Omental fat pad (tissue), 4 donors: ENCODE results near the gene PBXIP1. TPM values are rescaled to one million over a fixed set of nuclear protein-coding genes. Genes with fewer than 3 reads are reported as not detected.

Experiments used
- ATAC-seq: fragments of 150-250 bp; one replicate; pipeline ENCODE4 v1.9.1; 2016; ENCODE audit warnings: mild to moderate bottlenecking, moderate library complexity; ENCODE audit not compliant: low FRiP score
- DNase-seq: peaks from one replicate; pipeline ENCODE4 v3.0.0-alpha.2; 2019; ENCODE audit warnings: low spot score
- total RNA-seq, 4 donors: library from RNA; depleted of rRNA; stranded (reverse); fragments of >200 nt; gene quantifications; one replicate each; pipeline ENCODE4 v1.1.0, GENCODE V29; 2016
- TF ChIP-seq, protein P1 (sequence below), 3 donors: fragments of 450-650 bp; IDR thresholded peaks; one replicate each; pipeline ENCODE4 v1.5.1; 2016 to 2017; ENCODE audit warnings: antibody characterized with exemption in 3 of 3, mild to moderate bottlenecking in 3 of 3, moderate library complexity in 2 of 3

PBXIP1 gene
- total RNA-seq, 4 donors from 2014 or later: 65.0 to 93.7 (median 82.0) TPM

DNA sequence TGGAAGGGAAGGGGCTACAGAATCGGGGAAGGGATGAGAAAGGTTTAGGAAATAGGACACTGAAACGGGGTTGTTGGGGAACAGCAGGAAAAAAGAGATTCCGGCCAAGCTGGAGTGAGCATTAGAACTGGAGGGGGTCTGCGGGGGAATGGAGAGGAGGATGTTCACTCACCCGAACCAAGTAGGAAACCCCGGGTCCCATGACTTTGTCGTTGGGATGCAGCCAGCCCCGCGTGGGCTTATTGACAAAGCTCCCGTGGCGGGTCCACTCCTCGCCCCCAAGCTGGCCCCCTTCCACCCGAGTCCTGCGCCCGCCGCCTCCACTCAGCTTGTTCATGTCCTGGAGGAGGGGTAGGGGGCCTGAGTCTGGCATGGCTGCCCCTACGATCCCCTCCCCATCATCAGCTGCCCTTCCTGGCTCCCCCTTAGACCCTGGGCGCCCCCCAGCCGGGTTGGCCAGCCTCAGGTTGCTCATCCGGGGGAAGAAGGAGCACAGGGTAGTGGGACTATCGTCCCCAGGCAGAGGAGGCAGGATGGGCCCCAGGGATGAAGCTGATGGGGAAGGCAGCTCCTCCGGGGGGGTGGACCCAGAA, 14.1 kb upstream of the PBXIP1 start:
- ATAC-seq (no peak), DNase-seq (no peak)
- TF ChIP-seq, protein P1, sequence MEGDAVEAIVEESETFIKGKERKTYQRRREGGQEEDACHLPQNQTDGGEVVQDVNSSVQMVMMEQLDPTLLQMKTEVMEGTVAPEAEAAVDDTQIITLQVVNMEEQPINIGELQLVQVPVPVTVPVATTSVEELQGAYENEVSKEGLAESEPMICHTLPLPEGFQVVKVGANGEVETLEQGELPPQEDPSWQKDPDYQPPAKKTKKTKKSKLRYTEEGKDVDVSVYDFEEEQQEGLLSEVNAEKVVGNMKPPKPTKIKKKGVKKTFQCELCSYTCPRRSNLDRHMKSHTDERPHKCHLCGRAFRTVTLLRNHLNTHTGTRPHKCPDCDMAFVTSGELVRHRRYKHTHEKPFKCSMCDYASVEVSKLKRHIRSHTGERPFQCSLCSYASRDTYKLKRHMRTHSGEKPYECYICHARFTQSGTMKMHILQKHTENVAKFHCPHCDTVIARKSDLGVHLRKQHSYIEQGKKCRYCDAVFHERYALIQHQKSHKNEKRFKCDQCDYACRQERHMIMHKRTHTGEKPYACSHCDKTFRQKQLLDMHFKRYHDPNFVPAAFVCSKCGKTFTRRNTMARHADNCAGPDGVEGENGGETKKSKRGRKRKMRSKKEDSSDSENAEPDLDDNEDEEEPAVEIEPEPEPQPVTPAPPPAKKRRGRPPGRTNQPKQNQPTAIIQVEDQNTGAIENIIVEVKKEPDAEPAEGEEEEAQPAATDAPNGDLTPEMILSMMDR (IDR thresholded peaks at IDR 0.05): no peak

DNA sequence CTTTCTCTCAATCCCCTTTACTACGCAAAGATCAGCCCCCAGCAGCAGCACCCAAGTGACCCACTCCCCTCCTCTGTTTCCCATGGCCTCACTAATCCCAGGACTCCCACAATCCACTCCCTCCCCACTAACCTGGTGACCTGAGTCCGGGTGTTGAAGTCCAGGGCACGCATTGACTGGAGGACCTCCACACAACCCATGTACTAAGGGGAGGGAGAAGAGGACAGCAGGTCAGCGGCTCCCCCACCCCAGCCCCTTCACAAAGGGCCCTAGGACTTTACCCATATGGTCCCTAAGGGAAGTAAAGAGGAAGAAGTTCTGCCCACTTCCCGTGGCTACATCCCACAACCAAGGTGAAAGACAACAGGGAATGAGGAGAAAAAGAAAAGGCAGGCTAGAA, 13.3 kb upstream of the PBXIP1 start:
- no peak for ATAC-seq
- no peak for DNase-seq
- TF ChIP-seq, protein P1 (IDR thresholded peaks at IDR 0.05): no peak

DNA sequence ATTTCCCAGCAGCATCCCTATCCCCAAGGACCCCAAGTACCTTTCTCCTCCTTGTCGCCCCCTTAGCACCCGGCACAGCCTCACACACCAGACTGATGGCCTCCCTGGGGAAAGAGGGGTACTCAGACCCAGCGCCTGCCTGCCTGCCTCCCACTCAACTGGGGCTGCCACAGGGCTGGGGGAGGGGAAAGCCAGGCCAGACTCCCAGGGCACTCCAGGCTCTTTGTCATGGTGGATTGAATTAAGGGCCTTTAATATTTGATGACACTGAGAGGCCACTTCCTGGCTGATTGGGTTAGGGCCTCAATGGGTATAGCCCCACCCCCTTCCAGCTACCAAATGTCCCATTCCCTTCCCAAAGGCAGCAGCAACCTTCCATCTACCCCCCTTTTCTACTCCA, 12.8 kb upstream of the PBXIP1 start:
- DNase-seq (no peak), ATAC-seq (no peak)
- TF ChIP-seq, protein P1 (IDR thresholded peaks at IDR 0.05): no peak

DNA sequence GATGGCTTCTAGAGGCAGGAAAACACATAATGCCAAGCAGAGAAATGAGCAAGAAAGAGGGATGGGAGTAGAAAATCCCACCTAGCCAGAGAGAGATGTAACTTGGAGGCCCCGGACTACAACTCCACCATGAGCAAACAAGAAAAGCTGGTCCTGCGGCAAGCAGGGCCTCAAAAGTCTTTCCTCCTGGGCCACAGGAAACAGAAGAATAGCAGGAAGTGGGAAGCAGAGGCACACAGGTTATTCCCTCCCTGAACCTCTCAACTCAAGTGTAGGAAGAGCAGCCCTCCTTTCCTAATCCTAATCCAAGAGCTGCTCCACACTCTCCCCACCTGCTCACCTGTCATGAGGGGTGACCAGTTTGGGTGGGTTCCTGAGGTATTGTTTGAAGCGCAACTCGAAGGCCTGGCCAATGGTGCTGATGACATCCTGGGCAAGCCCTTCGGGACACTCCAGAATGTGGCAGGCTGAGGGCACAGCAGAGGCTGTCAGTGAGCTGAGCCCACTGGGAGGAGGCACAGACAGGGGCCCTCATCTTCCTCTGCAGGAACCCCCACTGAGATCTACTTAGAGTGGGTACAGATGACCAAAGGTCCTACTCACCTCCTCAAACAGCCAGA, 11.5 kb upstream of the PBXIP1 start:
- DNase-seq (no peak), ATAC-seq (no peak)
- TF ChIP-seq, protein P1 (IDR thresholded peaks at IDR 0.05): no peak

DNA sequence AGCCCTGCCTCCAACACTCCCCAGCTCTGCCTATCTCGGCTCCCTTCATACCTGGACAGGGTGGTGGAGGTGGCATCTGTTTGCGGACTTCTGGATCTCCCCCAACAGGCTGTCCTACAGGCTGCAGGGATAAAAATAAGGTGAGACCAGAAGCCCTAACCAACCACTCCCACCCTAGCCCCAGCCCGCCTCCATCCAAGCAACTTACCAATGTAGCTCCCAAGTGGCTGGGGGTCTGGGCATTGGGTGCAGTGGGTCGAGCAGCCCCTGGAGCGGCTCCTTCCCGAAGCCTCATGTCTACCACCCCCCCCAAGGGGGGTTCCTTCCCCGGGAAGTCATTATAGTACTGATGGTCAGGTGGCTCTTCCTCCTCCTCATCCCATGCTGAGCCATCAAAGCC, 10.2 kb upstream of the PBXIP1 start:
- DNase-seq: no peak
- TF ChIP-seq, protein P1 (IDR thresholded peaks at IDR 0.05): no peak

DNA sequence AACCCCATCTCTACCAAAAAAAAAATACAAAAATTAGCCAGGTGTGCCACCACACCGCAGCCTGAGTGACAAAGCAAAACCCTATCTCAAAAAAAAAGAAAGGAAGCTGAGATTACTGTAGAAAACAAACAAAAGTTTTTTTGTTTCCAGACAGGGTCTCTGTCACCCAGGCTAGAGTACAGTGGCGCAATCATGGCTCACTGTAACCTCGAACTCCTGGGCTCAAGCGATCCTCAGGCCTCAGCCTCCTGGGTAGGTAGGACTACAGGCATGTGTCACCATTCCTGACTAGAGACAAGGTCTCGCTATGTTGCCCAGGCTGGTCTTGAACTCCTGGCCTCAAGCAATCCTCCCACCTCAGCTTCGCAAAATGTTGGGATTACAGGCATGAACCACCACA, 8.5 kb upstream of the PBXIP1 start:
- DNase-seq (no peak), ATAC-seq (no peak)
- TF ChIP-seq, protein P1 (IDR thresholded peaks at IDR 0.05): no peak

More for the DNA sequence above, 10.2 kb upstream of the PBXIP1 start:
- ATAC-seq: no peak

DNA sequence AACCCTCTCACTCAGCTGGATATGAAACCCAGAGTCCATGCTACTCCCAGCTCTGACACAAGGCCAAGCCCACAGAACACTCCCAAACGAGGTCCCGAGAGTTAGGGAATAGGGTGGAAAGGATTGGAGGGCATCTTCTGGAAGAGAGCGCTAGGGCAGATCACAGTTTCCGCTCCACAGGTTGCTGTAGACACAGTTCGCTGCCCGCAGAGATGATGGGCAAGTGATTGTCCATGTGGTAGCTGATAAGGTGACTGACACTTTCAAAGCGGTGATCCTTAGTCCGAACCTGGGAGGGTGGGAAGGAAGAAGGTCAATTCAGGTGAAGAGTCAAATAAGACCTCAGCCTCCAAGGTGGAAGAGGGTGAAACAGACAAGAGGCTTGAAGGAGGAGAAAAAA, 7.7 kb upstream of the PBXIP1 start:
- TF ChIP-seq, protein P1 (IDR thresholded peaks at IDR 0.05): no peak
- no peak for ATAC-seq

More for the DNA sequence above, 7.7 kb upstream of the PBXIP1 start:
- no peak for DNase-seq
